PC-3 (cell line): ENCODE data around the gene IER3.

ENCODE experiments used
- CTCF ChIP-seq: fragments of 300-600 bp; sonication (generic); conservative IDR thresholded peaks from 2 replicates; pipeline ENCODE4 v1.5.1; 2017; ENCODE audit warnings: antibody characterized with exemption, low read depth, mild to moderate bottlenecking, low read length
- EZH2phosphoT487 ChIP-seq: fragments of 300-600 bp; sonication (generic); IDR thresholded peaks from 2 replicates; pipeline ENCODE4 v1.6.1; 2018; ENCODE audit warnings: mild to moderate bottlenecking, antibody characterized with exemption, low read length, borderline replicate concordance

GRCh38 chr6:30705620-30706019 lies 38.7 kb downstream of the IER3 start:
- TF ChIP-seq CTCF, result no peak
- TF ChIP-seq EZH2phosphoT487, result no peak
